Colonic mucosa (tissue), 4 donors: ENCODE data around the gene CELF6. TPM values are rescaled to one million over a fixed set of nuclear protein-coding genes. Genes with fewer than 3 reads are reported as not detected.

Experiments used
- DNase-seq: peaks from one replicate; pipeline ENCODE4 v3.0.0-alpha.2; 2020
- H3K27ac ChIP-seq: fragments of 200-600 bp; one replicate; pipeline ENCODE4 v1.8.0; 2021
- H3K27me3 ChIP-seq: fragments of 200-600 bp; one replicate; pipeline ENCODE4 v1.8.0; 2021
- H3K36me3 ChIP-seq: fragments of 200-600 bp; one replicate; pipeline ENCODE4 v1.8.0; 2021
- H3K4me1 ChIP-seq: fragments of 200-600 bp; one replicate; pipeline ENCODE4 v1.8.0; 2021; ENCODE audit warnings: mild to moderate bottlenecking
- H3K4me3 ChIP-seq: fragments of 200-600 bp; one replicate; pipeline ENCODE4 v1.8.0; 2021
- H3K9ac ChIP-seq, 2 donors: one replicate each; pipeline ENCODE4 v1.7.0; 2013; ENCODE audit warnings: control low read depth in 2 of 2, low read depth in 2 of 2, low read length in 2 of 2
- H3K9me3 ChIP-seq: fragments of 200-600 bp; one replicate; pipeline ENCODE4 v1.8.0; 2021
- intact Hi-C: fragments of 100-400 bp; cut with DNase I; formaldehyde crosslinking; loops from one replicate; pipeline ENCODE4 v1.14.1; 2022
- total RNA-seq, 2 donors: library from RNA; stranded (reverse); fragmentation: NEBNext Ultra II Directional in 1 of 2; extraction: Animal tissue kit (Norgen Biotek cat#: 25700) in 1 of 2; gene quantifications; one replicate each; pipeline ENCODE4 v1.2.1, GENCODE V29; 2021
- TF ChIP-seq, protein P1 (sequence below): fragments of 200-600 bp; IDR thresholded peaks from one replicate; pipeline ENCODE4 v1.8.0; 2022; ENCODE audit warnings: antibody characterized with exemption, mild to moderate bottlenecking
- donor health status: healthy.
- donor health status: DM: no; HTN: no; CAD: no.
- donor health status: DM: no; HTN: no; CAD: no.

The CELF6 gene
- total RNA-seq, 2 donors from 2014 or later = 0.74 to 0.93 TPM

DNA sequence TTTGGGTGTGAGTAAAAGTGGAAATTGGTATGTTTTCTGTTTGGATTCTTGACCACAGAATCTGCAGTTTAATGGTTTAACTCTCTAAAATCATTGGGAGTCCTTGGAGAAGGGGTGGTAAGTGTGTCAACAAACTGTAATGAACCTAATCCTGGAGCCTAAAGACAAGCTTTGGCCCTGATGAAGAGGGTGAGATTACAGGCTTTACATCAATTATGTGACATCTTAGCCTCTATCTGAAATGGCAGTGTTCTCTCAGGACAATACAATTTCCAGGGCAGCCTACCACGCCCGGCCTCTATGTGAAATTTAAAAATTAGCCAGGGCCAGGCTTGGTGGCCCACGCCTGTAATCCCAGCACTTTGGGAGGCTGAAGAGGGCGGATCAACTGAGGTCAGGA is 84.7 kb downstream of the CELF6 start:
- no peak overlapping the region for H3K4me3 ChIP-seq
- TF ChIP-seq, protein P1, sequence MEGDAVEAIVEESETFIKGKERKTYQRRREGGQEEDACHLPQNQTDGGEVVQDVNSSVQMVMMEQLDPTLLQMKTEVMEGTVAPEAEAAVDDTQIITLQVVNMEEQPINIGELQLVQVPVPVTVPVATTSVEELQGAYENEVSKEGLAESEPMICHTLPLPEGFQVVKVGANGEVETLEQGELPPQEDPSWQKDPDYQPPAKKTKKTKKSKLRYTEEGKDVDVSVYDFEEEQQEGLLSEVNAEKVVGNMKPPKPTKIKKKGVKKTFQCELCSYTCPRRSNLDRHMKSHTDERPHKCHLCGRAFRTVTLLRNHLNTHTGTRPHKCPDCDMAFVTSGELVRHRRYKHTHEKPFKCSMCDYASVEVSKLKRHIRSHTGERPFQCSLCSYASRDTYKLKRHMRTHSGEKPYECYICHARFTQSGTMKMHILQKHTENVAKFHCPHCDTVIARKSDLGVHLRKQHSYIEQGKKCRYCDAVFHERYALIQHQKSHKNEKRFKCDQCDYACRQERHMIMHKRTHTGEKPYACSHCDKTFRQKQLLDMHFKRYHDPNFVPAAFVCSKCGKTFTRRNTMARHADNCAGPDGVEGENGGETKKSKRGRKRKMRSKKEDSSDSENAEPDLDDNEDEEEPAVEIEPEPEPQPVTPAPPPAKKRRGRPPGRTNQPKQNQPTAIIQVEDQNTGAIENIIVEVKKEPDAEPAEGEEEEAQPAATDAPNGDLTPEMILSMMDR = no peak
- H3K27me3 ChIP-seq = no peaks in the 10 kb centered on the region
- H3K27ac ChIP-seq = no peak overlapping the region
- intact Hi-C loops = no loop called here
- no peak overlapping the region for H3K9ac ChIP-seq
- no peaks in the 10 kb centered on the region for H3K9me3 ChIP-seq
- H3K4me1 ChIP-seq = peaks cover 7% of the 10 kb centered on the region
- no peak for DNase-seq
- H3K36me3 ChIP-seq = no peaks in the 10 kb centered on the region

Other genes with a start within 250 kb of the CELF6 start
- gene MYO9A, start 202.0 kb downstream of the CELF6 start, total RNA-seq = 10 to 100 TPM; 27.5 to 34.3 TPM
- 1 to 10 TPM; 2.3 to 4.2 TPM for gene SENP8, start 201.8 kb downstream of the CELF6 start, total RNA-seq
- gene GRAMD2A, start 122.4 kb downstream of the CELF6 start, total RNA-seq = 1 to 10 TPM; 2.3 to 3.3 TPM
- 100 to 1,000 TPM; 769 to 946 TPM for gene PKM, start 89.0 kb downstream of the CELF6 start, total RNA-seq
- 10 to 100 TPM; 21.3 to 39.3 TPM for gene PARP6, start 47.6 kb downstream of the CELF6 start, total RNA-seq
- gene HEXA, start 55.9 kb upstream of the CELF6 start, total RNA-seq = 10 to 100 TPM; 67.1 to 97.3 TPM
- not detected for gene TMEM202, start 78.1 kb upstream of the CELF6 start, total RNA-seq
- 100 to 1,000 TPM; 102 to 151 TPM for gene ARIH1, start 154.2 kb upstream of the CELF6 start, total RNA-seq